LNCAP (cell line): ENCODE results near the gene NUDT16.

Experiments
- TF ChIP-seq, protein P1 (sequence below): fragments of 450-650 bp; IDR thresholded peaks from 2 replicates; pipeline ENCODE4 v1.5.1; 2017; ENCODE audit warnings: mild to moderate bottlenecking

Gene NUDT16

DNA sequence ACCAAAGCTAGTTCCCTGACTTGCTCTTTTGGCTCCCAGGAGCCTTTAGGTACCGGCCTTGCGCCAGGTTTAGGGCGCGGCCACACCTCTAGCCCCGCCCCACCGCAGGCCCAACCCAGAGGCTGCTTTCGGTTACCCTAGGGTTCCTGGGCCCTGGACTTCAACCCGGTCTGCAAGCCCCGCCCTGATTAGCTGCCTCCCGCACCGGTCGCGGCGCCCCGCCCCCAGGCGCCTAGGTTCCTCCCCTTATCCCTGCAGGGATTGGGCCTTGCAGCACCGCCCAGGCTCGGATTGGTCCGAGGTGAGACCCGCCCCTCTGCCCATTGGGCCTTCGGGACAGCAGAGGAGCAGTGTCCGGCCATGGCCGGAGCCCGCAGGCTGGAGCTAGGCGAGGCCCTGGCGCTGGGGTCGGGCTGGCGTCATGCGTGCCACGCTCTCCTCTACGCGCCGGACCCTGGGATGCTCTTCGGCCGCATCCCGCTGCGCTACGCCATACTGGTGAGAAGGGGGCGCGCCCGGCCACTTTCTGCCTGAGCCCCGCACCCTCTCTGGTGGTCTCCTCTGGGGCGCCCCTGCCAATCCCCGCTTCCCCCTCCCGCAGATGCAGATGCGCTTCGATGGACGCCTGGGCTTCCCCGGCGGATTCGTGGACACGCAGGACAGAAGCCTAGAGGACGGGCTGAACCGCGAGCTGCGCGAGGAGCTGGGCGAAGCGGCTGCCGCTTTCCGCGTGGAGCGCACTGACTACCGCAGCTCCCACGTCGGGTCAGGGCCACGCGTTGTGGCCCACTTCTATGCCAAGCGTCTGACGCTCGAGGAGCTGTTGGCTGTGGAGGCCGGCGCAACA lies at the start of gene NUDT16:
TSS of gene NUDT16 (plus strand) at position 330 of the 847 bp plus-strand sequence. CDS start at position 361, 31 bp downstream.
- TF ChIP-seq, protein P1, sequence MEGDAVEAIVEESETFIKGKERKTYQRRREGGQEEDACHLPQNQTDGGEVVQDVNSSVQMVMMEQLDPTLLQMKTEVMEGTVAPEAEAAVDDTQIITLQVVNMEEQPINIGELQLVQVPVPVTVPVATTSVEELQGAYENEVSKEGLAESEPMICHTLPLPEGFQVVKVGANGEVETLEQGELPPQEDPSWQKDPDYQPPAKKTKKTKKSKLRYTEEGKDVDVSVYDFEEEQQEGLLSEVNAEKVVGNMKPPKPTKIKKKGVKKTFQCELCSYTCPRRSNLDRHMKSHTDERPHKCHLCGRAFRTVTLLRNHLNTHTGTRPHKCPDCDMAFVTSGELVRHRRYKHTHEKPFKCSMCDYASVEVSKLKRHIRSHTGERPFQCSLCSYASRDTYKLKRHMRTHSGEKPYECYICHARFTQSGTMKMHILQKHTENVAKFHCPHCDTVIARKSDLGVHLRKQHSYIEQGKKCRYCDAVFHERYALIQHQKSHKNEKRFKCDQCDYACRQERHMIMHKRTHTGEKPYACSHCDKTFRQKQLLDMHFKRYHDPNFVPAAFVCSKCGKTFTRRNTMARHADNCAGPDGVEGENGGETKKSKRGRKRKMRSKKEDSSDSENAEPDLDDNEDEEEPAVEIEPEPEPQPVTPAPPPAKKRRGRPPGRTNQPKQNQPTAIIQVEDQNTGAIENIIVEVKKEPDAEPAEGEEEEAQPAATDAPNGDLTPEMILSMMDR = no peak

DNA sequence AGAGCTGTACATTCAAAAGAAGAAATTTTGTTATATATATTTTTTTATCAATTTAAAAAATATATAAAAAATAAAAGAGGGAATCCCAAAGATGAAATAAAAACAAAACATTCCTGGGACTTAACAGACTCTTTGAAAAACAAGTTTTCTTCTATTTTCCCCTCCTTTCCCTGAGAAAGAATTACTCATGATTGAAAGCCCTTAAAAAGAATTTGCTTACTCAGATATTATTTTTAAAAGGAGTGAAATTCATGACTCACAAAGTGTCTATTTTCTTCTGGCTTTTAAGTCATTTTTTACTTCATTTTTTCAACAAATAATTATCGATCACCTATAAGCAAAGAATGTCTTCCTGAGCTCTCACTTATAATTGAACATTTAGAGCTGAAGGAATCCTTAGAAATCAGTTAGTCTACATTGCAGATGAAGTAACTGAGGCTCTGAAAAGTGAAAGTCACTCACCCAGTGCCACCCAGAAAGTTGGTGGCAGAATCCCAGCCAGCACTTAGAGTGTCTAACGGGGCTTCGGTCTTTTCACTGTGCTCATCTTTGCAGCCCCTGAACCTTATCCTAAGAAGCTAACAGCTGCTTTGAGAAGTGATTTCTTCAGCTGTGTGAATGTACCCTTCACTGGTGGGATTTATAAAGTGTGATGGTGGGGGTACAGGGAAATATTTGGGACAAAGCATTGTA lies 42.5 kb upstream of the NUDT16 start:
- TF ChIP-seq, protein P1 = no peak

DNA sequence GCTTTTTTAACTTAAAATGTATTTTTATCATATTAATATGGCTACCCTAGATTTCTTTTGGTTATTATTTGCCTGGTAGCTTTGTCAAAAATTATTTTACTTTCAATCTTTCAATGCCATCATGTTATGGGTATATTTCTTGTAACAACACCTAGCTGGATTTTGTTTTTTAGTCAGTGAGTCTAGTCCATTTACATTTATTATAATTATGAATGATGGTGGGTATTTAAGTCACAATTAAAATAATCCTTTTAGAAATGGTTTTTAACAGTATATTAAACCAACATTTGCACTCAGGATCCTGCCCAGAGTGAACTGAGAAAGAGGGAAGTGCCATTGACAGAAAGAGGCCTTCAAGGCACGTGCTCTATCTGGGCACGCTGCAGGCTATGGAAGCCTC lies 39.8 kb upstream of the NUDT16 start:
- TF ChIP-seq, protein P1 = no peak

DNA sequence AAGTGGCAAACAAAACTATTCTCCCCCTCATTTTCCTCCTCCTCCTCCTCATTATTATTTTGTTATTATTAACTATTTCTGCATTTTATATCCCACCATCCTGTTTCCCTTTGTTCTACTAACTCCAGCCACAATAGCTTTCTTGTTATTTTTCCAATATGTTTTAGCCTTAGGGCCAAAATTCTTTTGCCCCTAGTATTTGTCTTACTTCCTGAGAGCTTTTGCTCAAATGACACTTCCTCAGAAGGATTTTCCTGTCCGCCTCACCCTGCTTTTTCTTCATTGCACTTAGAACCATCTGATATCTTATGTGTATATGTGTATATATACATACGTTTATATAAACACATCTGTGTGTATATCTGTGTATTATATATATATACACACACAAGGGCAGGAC lies 32.7 kb upstream of the NUDT16 start:
- TF ChIP-seq, protein P1 = no peak

DNA sequence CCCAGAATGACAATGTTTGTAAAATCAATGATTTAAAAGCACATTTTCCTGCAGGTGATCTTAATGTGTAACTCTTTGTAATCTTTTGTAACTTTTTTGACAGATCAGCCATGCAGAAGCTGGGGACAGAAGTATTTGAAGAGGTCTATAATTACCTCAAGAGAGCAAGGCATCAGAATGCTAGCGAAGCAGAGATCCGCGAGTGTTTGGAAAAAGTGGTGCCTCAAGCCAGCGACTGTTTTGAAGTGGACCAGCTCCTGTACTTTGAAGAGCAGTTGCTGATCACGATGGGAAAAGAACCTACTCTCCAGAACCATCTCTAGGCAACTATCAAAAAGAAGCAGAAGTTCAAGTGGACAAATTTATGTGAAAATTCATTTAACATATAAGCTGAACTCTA lies 32.1 kb upstream of the NUDT16 start:
- TF ChIP-seq, protein P1 = no peak

DNA sequence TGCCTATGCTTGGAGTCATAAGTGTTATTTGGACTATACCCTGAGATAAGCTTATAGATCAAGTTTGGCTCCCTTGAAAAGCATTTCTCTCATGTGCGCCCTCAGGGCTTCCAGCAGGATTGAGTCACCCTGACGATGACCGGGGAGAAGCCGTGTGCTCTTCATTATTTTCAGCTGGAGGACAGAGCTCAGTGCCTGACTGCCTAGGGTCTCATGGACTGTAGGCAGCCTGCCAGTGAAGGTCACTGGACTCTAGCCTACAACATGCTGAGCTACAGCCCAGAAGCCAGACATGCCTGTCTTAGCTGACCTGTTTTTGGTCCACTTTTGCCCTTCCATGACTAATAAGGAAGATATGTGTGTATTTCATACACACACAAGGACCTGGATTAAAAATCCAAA lies 31.6 kb upstream of the NUDT16 start:
- TF ChIP-seq, protein P1 = no peak

DNA sequence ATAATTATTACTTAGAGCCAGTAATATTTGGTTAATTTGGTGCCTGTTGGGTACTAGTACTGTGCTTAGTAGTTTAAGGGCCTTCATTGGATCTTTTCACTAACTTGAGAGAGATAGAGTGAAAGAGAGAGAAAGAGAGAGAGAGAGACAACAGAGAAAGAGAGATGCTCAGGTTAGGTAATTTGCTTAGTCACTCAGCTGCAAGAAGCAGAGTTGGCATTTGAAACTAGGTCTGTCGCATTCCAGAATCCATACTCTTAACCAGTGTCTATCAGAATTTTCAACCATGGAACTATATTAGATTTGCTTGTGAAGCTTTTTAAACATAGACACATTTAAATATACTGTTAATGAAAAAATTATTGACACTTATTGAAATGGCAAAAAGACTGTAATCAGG lies 31.1 kb upstream of the NUDT16 start:
- TF ChIP-seq, protein P1 = no peak
